AML-193 (cell line): Measurements from ENCODE around the gene TSPO.

Experiments
- DNase-seq, 2 experiments: peaks; one replicate each; lab custom pipeline; 2025; lab: John Stamatoyannopoulos, UW

Gene TSPO

DNA sequence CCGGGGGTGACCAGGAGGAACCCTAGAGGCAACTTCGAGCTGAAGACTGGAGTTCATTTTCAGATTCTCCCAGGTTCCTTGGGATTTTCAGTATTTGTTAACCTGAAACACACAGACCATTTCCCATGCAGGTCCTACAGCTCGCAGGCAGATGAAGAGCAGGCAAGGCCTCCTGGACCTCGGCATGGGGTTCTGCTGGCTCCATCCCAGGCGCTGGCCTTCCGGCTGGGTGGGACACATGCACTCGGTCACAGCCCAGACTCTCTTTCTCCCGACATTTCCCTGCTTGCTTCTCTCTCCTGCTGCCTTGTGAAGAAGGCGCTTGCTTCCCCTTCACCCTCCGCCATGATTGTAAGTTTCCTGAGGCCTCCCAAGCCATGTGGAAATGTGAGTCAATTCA lies 51.0 kb downstream of the TSPO start:
- DNase-seq: no peak

DNA sequence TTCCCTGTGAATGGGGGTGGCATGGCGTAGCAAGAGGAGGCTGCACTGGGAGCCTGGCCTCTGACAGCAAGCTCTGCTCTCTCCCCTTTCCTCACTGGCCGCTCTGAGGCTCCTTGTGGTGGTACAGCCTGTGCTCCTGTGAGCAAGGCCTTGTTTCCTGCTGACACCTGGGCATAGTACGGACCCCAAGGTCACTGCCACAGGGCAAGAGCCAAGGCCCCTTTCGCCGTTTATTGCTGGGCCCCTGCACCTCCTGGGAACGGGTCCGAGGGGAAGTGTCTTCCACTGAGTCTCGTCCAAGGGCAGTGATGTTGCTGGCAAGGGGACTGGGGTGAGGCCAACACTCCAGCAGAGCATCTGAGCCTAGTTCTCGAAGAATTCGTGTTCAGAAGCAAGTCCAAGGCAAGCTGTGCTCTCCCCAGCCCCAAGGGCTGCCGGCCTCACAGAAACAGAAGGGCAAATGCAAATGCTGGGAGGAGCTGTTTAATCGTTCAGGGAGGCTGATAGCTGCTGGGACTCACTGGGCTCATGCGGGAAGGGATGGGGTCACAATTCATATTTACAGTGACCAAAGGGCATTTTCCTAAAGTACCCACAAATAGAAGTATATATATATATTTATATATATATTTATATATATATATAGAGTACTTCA lies 51.5 kb downstream of the TSPO start:
- no peak for DNase-seq

DNA sequence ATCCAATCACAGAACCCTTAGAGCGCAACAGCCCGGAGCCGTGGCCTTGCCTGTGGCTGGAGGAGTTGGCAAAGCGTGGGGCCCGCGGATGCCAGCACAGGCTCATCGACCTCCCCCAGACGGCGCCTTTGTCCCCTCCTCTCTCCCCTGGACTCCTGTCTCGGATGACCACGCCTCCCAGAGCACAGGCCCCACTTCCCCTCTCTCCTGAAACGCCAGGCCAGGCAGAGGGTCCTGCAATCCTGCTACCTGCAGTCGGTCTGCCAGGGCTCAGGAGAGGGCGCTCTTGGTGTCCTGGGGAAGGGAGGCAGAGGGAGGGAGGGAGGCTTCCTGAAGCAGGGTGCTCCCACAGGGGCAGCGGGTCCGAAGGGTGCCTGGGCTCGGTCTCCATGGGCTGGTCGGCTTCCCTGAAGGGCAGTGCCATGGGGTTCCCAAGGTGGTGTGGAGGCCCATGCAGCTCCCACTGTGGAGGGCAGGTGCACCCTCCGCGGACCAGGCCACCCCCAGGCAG lies 52.2 kb downstream of the TSPO start:
- no peak for DNase-seq

DNA sequence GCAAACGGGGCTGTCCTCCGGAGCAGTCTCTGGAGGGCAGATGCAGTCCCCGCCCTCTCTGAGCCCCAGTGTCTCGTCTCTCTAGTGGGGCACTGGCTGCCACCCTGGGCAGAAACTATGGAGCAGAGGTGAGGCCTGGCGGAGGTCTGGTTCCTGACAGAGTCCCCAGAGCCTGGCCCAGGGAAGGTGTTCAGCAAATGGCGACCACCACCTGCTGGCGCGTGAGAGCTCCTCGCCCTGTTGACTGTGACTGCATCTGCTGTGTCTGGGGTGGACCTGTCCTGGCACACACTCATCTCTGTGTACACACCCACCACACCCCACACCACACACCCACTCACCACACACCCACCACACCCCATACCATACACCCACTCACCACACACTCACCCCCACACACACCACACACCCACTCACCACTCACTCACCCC lies 53.9 kb downstream of the TSPO start:
- DNase-seq: no peak

DNA sequence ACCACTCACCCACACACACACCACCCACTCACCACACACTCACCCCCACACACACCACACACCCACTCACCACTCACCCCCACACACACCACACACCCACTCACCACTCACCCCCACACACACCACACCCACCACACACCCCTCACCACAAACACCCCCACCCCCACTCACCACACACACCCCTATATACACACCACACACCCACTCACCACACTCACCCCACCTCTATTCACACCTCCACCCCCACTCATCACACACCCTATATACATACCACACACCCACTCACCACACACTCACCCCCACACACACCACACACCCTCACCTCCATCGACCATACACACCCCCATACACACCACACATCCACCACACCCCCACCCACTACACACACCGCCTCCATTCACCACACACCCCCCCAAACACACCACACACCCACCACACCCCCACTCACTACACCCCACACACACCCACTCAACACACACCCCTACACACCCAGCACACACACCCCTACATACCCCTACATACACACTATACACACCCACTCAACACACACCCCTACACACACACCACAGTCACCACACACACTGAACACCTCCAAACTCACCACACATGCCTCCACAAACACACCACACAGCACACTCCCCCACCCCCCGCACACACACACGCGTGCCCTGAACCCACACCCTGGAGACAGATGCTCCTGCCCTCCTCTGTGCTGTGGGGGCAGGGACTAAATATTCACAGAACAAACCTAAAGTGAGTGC lies 54.6 kb downstream of the TSPO start:
- DNase-seq: no peak

DNA sequence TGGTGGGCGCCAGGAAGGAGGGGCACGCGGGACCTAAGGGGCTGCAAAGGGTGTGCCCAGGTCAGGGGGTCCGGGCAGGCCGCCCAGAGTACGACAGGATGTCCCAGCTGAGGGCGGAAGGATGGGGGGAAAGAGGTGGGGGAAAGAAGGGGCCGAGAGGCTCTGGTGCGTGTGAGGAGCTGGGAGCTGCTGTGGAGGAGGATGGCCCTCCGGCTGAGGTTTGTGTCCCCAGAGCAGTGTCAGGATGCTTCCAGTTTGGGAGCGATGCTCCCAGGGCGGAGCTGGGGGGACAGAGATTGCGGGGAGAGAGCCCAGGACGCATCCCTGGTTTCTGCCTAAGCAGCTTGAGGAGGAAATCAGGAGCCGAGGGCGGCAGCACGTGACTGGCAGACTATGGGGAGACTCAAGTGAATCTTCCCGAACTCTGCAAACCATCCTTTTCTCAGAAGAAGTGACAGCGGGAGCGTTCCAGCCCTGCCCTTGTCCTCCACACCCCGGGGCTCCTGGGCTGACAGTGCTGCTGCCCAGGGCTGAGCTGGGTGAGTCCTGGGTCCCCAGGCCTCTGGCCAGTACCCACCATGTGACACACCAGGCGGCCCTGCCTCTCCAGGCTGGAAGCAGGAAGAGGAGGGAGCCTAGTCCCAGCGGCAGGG lies 55.3 kb downstream of the TSPO start:
- DNase-seq: no peak

DNA sequence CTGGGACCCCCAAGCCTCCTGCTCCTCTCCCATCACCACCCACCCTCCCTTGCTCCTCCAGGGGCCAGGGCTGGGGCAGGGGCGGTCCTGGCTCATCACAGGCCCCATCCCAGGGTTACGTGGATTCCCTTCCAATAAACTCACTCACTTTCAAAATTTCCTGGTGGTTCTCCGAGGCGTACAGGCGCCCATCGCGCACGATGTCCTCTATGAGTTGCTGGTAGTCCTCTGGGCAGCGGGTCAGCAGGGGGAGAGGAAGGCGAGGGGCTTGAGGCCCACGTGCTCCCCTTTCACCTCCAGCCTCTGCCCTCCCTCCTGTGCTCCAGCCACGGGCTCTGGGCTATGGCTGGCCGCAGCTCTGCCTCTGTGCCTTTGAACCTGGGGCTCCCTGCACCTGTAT lies 56.0 kb downstream of the TSPO start:
- DNase-seq: no peak

DNA sequence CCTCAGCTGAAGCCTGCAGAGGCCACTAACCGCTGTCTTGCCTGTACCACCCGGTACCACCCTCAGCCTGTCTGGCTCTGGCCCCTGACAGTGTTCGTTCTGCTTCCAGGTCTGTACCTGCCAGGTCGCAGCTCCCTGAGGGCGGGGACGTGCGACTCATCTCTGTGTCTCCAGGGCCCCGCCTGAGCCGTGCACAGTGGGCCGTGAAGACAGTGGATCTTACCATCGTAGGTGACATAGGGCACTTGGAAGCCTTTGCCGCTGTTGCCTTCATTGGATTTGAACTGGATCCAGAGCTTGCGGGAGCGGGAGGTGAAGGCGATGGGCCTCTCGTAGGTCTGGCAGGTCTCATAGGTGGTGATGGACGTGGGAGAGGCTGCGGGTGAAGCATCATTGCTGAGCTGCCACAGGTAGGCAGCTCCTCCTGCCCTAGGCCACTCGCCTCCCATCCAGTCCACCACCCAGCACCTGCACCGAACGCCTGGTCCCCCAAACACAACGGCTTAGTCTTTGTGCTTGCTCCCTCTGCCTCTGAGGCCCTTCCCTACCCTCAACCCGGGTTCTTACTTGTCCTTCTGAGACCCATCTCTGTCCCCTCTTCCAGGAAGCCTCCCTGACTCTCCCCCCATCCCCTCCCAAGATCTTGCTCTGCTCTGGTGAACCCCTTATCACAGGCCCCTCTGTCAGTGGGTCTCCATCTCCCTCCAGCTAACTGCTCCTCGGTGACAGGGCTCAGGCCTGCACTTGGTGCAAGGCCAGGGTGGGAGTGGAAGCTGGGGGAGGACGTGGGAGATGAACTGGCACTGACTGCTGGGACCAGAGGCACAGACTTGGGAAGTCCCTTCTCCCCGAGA lies 56.7 kb downstream of the TSPO start:
- DNase-seq: no peak

DNA sequence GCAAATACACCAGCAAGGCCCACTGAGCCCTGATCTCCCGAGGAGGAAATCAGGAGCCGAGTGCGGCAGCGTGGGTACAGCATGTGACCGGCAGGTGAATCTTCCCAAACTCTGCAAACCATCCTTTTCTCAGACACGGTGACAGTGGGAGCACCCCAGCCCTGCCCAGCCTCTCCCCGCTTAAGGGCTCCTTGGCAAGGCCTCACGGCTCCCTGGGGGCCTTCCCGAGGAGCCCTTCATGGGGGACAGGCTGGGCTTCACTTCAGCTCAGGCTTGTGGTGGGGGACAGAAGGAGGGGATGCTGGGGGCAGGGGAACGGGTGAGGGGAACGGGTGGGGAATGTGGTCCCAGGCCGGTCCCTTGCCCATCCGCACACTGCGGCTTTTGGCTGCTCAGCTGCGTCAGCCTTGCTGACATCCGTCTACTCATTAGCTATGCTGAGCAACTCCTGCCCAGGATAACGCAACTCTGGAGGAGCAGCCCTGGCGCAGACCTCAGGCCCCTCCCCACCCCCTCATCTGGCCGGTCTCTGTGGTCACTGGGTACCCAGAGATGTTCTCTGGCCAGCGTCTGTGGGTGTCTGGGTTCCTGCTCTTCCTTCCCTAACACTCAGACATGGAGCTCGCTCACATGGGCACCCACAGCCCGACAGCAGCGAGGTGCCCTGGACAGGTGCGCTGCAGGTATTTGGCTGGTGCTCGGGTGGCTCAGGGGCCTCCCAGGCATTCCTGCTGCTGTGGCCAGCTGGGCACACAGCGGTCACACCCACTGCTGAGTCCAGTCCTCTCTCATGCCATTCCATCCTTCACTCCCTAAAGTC lies 57.6 kb downstream of the TSPO start:
- no peak for DNase-seq

DNA sequence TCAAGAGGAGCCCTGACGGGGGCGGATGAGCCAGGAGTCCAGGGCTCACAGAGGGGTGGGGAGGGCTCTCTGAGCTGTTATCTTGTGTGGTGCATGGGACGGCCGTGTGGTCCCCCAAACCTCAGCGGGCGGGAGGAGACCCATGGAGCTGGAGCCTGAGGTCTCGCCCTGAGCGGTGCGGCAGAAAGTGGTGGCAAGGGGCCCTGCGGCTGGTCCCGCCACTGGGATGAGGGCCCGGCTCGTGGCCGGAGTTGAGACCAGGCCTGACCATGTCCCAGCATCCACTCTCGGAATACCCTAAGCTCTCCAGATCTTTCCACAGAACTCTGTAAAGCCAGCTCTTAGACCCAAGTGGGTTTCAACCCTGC lies 58.1 kb downstream of the TSPO start:
- DNase-seq: no peak

DNA sequence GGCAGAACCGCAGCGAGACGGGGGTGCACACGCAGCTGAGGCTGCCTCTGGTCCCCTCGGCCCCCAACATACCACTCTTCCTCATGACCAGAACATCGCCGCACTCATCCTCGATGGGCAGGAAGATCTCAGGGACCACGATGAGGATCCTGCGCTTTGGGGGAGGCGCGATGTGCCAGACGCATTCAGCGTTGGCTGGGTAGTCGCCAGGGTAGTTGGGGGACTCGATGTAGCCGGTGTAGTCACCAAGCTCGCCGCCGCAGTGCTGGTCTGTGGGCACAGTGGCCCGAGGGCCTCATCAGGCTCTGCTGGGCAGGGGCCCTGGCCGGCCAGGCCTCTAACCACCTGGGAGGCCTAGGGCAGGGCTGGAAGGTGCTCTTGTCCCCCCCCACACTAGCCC lies 58.6 kb downstream of the TSPO start:
- DNase-seq: no peak

DNA sequence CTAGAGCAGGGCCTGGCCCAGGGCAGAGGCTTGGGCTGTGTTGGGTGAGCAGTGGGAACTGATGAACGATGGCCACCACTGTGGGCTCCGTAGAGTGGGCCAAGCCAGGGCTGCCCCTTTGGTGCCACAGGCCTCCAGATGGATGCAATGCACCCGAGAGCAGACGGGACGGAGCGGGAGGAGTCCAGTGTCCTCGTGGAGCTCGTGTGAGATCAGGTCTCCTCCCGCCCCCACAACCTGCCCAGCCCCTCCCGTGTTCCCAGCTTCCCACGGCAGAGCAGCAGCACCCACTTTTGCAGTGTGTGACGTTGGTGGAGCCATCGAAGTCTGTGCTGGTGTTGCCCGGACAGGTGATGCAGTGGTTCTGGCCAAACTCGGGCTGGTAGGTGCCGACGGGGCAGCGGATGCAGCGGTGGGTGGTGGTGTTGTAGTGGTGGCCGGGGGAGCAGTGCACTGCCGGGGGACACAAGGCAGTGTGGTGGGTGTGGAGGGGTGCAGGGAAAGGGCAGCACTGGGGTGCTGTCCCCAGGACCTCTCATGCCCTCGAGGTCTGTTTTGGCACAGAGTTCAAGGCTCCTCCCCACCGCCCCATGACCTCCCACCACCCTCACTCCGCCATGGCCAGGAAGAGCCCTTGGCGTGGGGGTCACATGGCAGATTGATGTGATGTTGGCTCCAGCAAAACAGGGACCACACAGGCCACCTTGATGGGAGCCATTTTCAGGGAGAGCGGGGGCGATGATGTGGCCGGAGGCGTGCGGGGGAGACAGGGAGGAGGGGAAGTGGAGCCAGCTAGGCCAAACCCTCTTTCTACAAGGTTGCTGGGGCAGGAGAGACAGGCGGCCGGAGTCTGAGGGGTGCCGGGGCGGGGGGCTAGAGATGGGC lies 59.5 kb downstream of the TSPO start:
- DNase-seq: no peak

DNA sequence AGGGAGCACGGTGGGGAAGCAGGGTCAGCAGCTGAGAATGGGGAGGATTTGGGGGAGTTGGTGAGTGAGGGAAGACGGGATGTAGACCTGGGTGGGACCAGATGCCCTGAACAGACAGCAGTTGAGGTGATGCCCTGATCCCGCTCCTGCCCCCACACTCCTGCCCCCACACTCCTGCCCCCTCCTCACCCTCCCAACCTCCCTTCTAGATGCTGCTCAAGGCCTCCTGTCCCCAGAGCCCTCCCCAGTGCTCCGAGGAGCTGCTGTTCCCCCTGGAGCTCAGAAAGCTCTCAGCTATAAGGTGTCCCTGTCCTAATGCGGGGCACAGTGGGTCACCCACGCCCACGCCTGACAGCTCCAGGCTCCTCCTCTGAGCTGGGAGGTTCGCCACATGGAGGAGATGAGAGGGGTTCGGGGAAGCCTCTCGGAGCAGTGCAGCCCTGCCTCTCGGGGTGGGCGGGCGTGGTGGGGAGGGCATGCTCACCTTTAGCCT lies 60.6 kb downstream of the TSPO start:
- no peak for DNase-seq

DNA sequence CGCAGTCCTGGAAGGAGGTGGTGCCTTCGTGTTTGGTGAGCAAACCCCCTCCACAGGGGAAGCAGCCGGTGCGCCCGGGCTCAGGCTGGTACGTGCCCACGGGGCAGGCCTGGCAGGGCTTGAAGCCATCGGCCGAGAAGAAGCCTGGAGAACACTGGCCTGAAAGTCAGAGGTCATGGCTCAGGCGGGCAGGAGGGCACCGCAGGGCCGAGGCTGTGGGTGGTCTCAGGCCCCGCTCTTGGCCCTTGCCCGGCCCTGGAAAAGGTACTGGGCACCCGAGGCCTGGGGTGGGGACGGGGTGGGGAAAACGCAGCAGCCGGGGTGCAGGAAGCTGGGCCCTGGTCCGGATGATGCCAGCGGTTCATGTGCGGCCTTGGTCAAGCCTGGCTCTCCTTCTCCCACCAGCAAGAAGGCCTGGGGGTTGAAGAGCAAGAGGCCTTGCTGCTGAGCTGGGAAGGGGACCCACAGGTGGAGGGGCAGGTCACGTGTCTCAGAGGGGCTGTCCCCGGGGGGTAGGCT lies 61.1 kb downstream of the TSPO start:
- DNase-seq: no peak
